GM12878 (cell line): ENCODE results near the gene DPM2. TPM values are rescaled to one million over a fixed set of nuclear protein-coding genes. Genes with fewer than 3 reads are reported as not detected.

Experiments used
- ATAC-seq: fragments of 200-7000 bp; cut with Tn5 transposase; 3 replicates; pipeline ENCODE4 v1.9.1; 2020; ENCODE audit warnings: mild to moderate bottlenecking, moderate library complexity
- BruUV-seq: library from RNA; stranded (reverse); fragments of 400-500 nt; replicated peaks from 2 replicates; lab custom pipeline; 2021; lab: Mats Ljungman, UMichigan
- CTCF ChIA-PET: fragments of 300-600 bp; sonication (Branson Sonifier 250); formaldehyde crosslinking; extraction: SDS; loops from one replicate; lab custom pipeline; 2021; ENCODE audit warnings: inconsistent platforms; lab: Yijun Ruan, JAX
- POLR2A ChIA-PET: fragments of 350-600 bp; formaldehyde crosslinking; extraction: SDS; loops from one replicate; lab custom pipeline; 2021; ENCODE audit warnings: inconsistent platforms; lab: Charles Lee
- RAD21 ChIA-PET: fragments of 300-600 bp; sonication (Branson Sonifier 250); formaldehyde crosslinking; loops from one replicate; lab custom pipeline; 2023; ENCODE audit warnings: antibody characterized with exemption; ENCODE audit not compliant: unreplicated experiment; lab: Charles Lee
- SMC1A ChIA-PET: fragments of 300-600 bp; sonication (Branson Sonifier 250); formaldehyde crosslinking; loops from one replicate; lab custom pipeline; 2023; ENCODE audit not compliant: unreplicated experiment, uncharacterized antibody; lab: Charles Lee
- DNase-seq: peaks from one replicate; pipeline ENCODE4 v3.0.0-alpha.2; 2011; ENCODE audit warnings: low read depth, low spot score
- FAIRE-seq: peaks from 3 replicates; lab custom pipeline; 2011; peaks lifted over from hg19 to GRCh38; lab: Jason Lieb, UNC
- H2AFZ ChIP-seq: 2 replicates; pipeline ENCODE4 v1.6.0; 2011; ENCODE audit warnings: low read depth, low read length, control low read depth; ENCODE audit not compliant: control insufficient read depth
- H3K27ac ChIP-seq: 2 replicates; pipeline ENCODE4 v1.5.1; 2011; ENCODE audit warnings: control low read depth; ENCODE audit not compliant: control insufficient read depth, insufficient read depth
- H3K27me3 ChIP-seq, 2 experiments: replicated peaks in 1 of 2; 2 replicates each; pipeline versions ENCODE4 v1.6.0 to v1.6.1; 2011; ENCODE audit warnings: low read length in 1 of 2; ENCODE audit not compliant: control insufficient read depth in 2 of 2, insufficient read depth in 2 of 2
- H3K36me3 ChIP-seq, 2 experiments: 2 replicates each; pipeline ENCODE4 v1.5.1; 2011; ENCODE audit warnings: low read length in 1 of 2; ENCODE audit not compliant: control insufficient read depth in 2 of 2, insufficient read depth in 2 of 2
- H3K4me1 ChIP-seq: 2 replicates; pipeline ENCODE4 v1.6.1; 2011; ENCODE audit warnings: mild to moderate bottlenecking, low read length, moderate library complexity, mixed read lengths; ENCODE audit not compliant: control insufficient read depth, insufficient read depth
- H3K4me2 ChIP-seq: 2 replicates; pipeline ENCODE4 v1.6.0; 2011; ENCODE audit warnings: control low read depth; ENCODE audit not compliant: control insufficient read depth, insufficient read depth
- H3K4me3 ChIP-seq: fragments of 200-600 bp; sonication (generic); 2 replicates; pipeline ENCODE4 v1.5.1; 2016
- H3K79me2 ChIP-seq: 2 replicates; pipeline ENCODE4 v1.6.0; 2011; ENCODE audit warnings: low read length; ENCODE audit not compliant: control insufficient read depth, insufficient read depth
- H3K9ac ChIP-seq: 2 replicates; pipeline ENCODE4 v1.8.0; 2011; ENCODE audit warnings: low read length, control low read depth, mixed read lengths; ENCODE audit not compliant: control insufficient read depth, insufficient read depth
- H3K9me3 ChIP-seq: replicated peaks from 3 replicates; pipeline ENCODE4 v1.5.1; 2011; ENCODE audit warnings: mild to moderate bottlenecking, low read length; ENCODE audit not compliant: control insufficient read depth, insufficient read depth
- H4K20me1 ChIP-seq: 2 replicates; pipeline ENCODE4 v1.6.0; 2011; ENCODE audit not compliant: control insufficient read depth, insufficient read depth
- ATF7 ChIP-seq: fragments of 450-650 bp; IDR thresholded peaks from 2 replicates; pipeline ENCODE4 v1.6.1; 2016; ENCODE audit warnings: low read depth, mild to moderate bottlenecking
- CBFB ChIP-seq: IDR thresholded peaks from 2 replicates; pipeline ENCODE4 v1.6.1; 2016; ENCODE audit warnings: antibody characterized with exemption, low read depth
- CHD1 ChIP-seq: IDR thresholded peaks from 2 replicates; pipeline ENCODE4 v1.6.1; 2012; ENCODE audit warnings: low read depth, low read length, improper control_type of control experiment
- DPF2 ChIP-seq: fragments of 450-650 bp; IDR thresholded peaks from 2 replicates; pipeline ENCODE4 v1.6.1; 2017; ENCODE audit warnings: mild to moderate bottlenecking
- FOXK2 ChIP-seq: fragments of 450-650 bp; IDR thresholded peaks from 2 replicates; pipeline ENCODE4 v1.6.1; 2017; ENCODE audit warnings: mild to moderate bottlenecking, moderate library complexity
- LARP7 ChIP-seq: fragments of 450-650 bp; IDR thresholded peaks from 2 replicates; pipeline ENCODE4 v1.6.1; 2017; ENCODE audit warnings: mild to moderate bottlenecking
- MEF2A ChIP-seq: IDR thresholded peaks from 2 replicates; pipeline ENCODE4 v1.6.1; 2011; ENCODE audit warnings: low read depth, mild to moderate bottlenecking, low read length, moderate library complexity; ENCODE audit not compliant: insufficient read depth
- MYB ChIP-seq: fragments of 150-350 bp; IDR thresholded peaks from 2 replicates; pipeline ENCODE4 v1.6.1; 2014; ENCODE audit warnings: mild to moderate bottlenecking, low read depth, low read length, borderline replicate concordance
- MYC ChIP-seq: IDR thresholded peaks from 2 replicates; pipeline ENCODE4 v1.6.1; 2011; ENCODE audit warnings: mild to moderate bottlenecking, low read length, moderate library complexity, inconsistent platforms; ENCODE audit not compliant: insufficient read depth, insufficient replicate concordance, insufficient read length, severe bottlenecking
- NFYB ChIP-seq: IDR thresholded peaks from 2 replicates; pipeline ENCODE4 v1.6.1; 2011; ENCODE audit warnings: low read depth, mild to moderate bottlenecking, low read length, improper control_type of control experiment, moderate library complexity; ENCODE audit not compliant: insufficient read depth
- NR2C2 ChIP-seq: IDR thresholded peaks from 2 replicates; pipeline ENCODE4 v1.6.1; 2011; ENCODE audit warnings: borderline replicate concordance, low read depth; ENCODE audit not compliant: control insufficient read depth, insufficient read length
- NRF1 ChIP-seq: conservative IDR thresholded peaks from 2 replicates; pipeline ENCODE4 v1.6.1; 2011; ENCODE audit warnings: mild to moderate bottlenecking, low read depth, low read length, improper control_type of control experiment
- POLR2A ChIP-seq: IDR thresholded peaks from 2 replicates; pipeline ENCODE4 v1.6.1; 2011; ENCODE audit warnings: low read depth, mild to moderate bottlenecking, low read length
- RB1 ChIP-seq: fragments of 450-650 bp; formaldehyde crosslinking; IDR thresholded peaks from 2 replicates; pipeline ENCODE4 v1.6.1; 2017; ENCODE audit warnings: mild to moderate bottlenecking, borderline replicate concordance
- RBBP5 ChIP-seq: fragments of 200-600 bp; sonication (generic); conservative IDR thresholded peaks from 2 replicates; pipeline ENCODE4 v1.6.1; 2016
- SMAD1 ChIP-seq: fragments of 450-650 bp; IDR thresholded peaks from 2 replicates; pipeline ENCODE4 v1.6.1; 2018; ENCODE audit warnings: mild to moderate bottlenecking, low read depth; ENCODE audit not compliant: partially characterized antibody
- SMARCA5 ChIP-seq: fragments of 450-650 bp; IDR thresholded peaks from 2 replicates; pipeline ENCODE4 v1.6.1; 2017; ENCODE audit warnings: mild to moderate bottlenecking
- TAF1 ChIP-seq: IDR thresholded peaks from 2 replicates; pipeline ENCODE4 v1.6.1; 2011; ENCODE audit warnings: mild to moderate bottlenecking, low read depth, low read length, borderline replicate concordance
- WGBS: methylation state at CpG from one replicate; pipeline ENCODE4 v1.1.6; 2016; ENCODE audit warnings: low lambda C conversion rate; ENCODE audit not compliant: insufficient replicate concordance, insufficient coverage; ENCODE audit errors: missing lambda C conversion rate; 5-methylcytosine and 5-hydroxymethylcytosine counted together
- in situ Hi-C: fragments of 300-500 bp; cut with MboI; formaldehyde crosslinking; loops from 9 replicates; pipeline ENCODE4 v1.14.3; 2018; ENCODE audit warnings: mixed read lengths
- intact Hi-C: fragments of 100-400 bp; cut with micrococcal nuclease; formaldehyde crosslinking; loops from one replicate; pipeline ENCODE4 v1.14.2; 2022; ENCODE audit not compliant: unreplicated experiment
- polyA plus RNA-seq, 11 experiments: library from polyadenylated mRNA; depleted of rRNA in 4 of 11; unstranded in 6 of 11; stranded (reverse) in 5 of 11; fragments of >200 nt; fragmentation: Nextera tagmentation in 4 of 11; fragmentation: Illumina TruSeq in 1 of 11; extraction: Ambion mirVana in 4 of 11; extraction: Trizol in 1 of 11; gene quantifications; 1 replicate in 1 of 11; 2 replicates in 10 of 11; pipeline versions ENCODE4 v1.2.1 to v1.2.3, GENCODE V29; 2011 to 2016; ENCODE audit warnings: inconsistent platforms in 2 of 11, missing spikeins in 2 of 11, low read depth in 1 of 11
- total RNA-seq, 4 experiments: library from RNA; depleted of rRNA in 3 of 4; stranded (reverse); fragments of >200 nt in 3 of 4; fragmentation: Illumina TruSeq in 1 of 4; extraction: Trizol in 1 of 4; gene quantifications; 2 replicates each; pipeline versions ENCODE4 v1.2.1 to v1.2.3, GENCODE V29; 2013 to 2021
- TF ChIP-seq, protein P1 (sequence below): IDR thresholded peaks from 2 replicates; pipeline ENCODE4 v1.6.1; 2011; ENCODE audit warnings: borderline replicate concordance, low read depth, mild to moderate bottlenecking, moderate library complexity, mixed read lengths, low read length; ENCODE audit not compliant: insufficient read depth; ENCODE audit errors: extremely low read length
- TF ChIP-seq, protein P2 (sequence below): IDR thresholded peaks from 2 replicates; pipeline ENCODE4 v1.6.1; 2012; ENCODE audit warnings: low read depth, low read length, improper control_type of control experiment
- TF ChIP-seq, protein P3 (sequence below): IDR thresholded peaks from 2 replicates; pipeline ENCODE4 v1.6.1; 2011; ENCODE audit warnings: borderline replicate concordance, low read depth, mild to moderate bottlenecking, moderate library complexity, low read length; ENCODE audit not compliant: insufficient read depth, poor library complexity, severe bottlenecking

DPM2 gene
- total and polyA plus RNA-seq, 10 of the 15 experiments (the other 5 are each of a cell fraction or from before 2014, with no cell fraction given), result 22.7 to 77.9 (median 44.7) TPM

DNA sequence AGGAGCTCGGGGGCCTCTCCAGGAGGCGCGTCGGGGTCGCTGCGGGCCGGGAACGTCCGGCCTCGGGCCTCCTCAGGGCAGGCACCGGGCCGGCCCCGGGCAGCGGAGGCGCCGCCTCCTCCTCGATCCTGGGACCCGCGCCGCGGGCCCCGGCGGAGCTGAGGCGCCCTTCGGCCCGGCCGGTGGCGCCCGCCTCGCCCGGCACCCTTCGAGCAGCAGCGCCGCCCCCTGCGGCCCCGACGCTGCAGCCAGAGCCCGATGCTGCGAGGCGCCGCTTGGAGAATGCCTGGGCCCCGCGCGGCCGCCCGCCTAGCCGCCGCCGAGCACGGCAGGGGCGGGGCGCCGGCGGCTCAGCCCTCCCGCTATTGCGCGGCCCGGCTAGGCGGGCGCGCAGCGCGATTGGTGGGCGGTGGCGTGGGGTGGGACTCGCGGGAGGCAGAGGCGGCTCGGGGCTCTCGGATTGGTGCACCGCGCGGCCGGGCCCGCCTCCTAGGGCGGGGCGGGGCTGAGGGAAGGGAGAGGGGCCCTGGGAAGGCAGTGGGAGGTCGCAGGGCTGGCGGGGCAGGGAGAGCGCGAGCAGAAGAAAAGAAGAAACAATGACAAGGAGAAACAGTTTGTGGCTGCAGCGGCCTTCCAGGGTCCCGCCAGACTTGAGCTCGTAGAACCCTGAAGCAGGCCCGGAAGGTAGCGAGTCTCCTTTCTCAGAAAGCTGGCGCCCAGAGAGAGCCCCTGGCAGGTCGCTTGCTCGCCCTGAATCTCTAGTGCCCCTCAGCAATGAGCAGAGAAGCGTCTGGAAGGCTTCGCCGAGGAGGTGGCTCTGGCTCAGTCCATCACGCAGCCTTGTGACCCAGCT lies 43.3 kb upstream of the DPM2 start, which contains the start of gene EEIG1:
TSS of gene EEIG1 (minus strand) at position 284 of the 853 bp plus-strand sequence. CDS start 852 bp downstream, outside the sequence.
- intact Hi-C loops, result no loop called here
- no peak for DNase-seq
- WGBS, result under 1% methylated on average over 65 of the region's 93 CpGs
- ChIA-PET SMC1A (interaction anchor here (1.0 to 3.7 kb wide), 7 partner anchors 11 to 53 kb away, joined by 3 to 20 read pairs (median 5); no protein-coding TSS in a partner anchor), POLR2A (interaction anchor here (0.5 to 4.6 kb wide), 7 partner anchors 10 to 210 kb away, joined by 3 to 22 read pairs (median 4); partner anchors contain the start of genes CIZ1, NAIF1 and SLC25A25), CTCF (interaction anchor here (0.8 to 7.8 kb wide), 6 partner anchors 25 to 91 kb away, joined by 3 to 63 read pairs (median 3); no protein-coding TSS in a partner anchor), RAD21 (interaction anchor here (0.6 to 2.2 kb wide), 9 partner anchors 10 to 91 kb away, joined by 3 to 7 read pairs (median 3); no protein-coding TSS in a partner anchor)
- peak; percentile 88 for ATAC-seq
- Histone ChIP-seq H3K4me3 (peak within 1 kb of the TSS; percentile 93), H3K9ac (peak within 1 kb of the TSS; percentile 78), H3K79me2 (peaks cover 42% of the 10 kb centered on the region), H4K20me1 (peaks cover 7% of the 10 kb centered on the region), H3K27me3 (no peaks in the 10 kb centered on the region), H2AFZ (peak within 1 kb of the TSS; percentile 77), H3K4me2 (peak within 1 kb of the TSS; percentile 100), H3K27ac (peak within 1 kb of the TSS; percentile 76), H3K4me1 (peaks cover 53% of the 10 kb centered on the region), H3K9me3 (no peaks in the 10 kb centered on the region), H3K36me3 (0 out of 4 replicates have a peak, but pooled peaks cover 0 to 3% of the 10 kb centered on the region in 2 experiments)
- no TSS peak for BruUV-seq
- in situ Hi-C loops, result no loop called here
- FAIRE-seq, result peak; percentile 23
- TF ChIP-seq MEF2A (no peak), ATF7 (no peak), NFYB (peak; percentile 84; the same call in 1 of the 2 replicates), LARP7 (peak; percentile 94), TAF1 (peak; percentile 81; the same call in 1 of the 2 replicates), POLR2A (peak; percentile 91), FOXK2 (no peak), RBBP5 (no peak), SMARCA5 (peak; percentile 67; the same call in 1 of the 2 replicates), DPF2 (peak; percentile 83; the same call in 1 of the 2 replicates), MYC (no peak), CBFB (no peak), CHD1 (no peak), SMAD1 (no peak), RB1 (no peak; the same call in 1 of the 2 replicates), NR2C2 (no peak), NRF1 (peak; percentile 40), MYB (no peak)
- TF ChIP-seq, protein P1, sequence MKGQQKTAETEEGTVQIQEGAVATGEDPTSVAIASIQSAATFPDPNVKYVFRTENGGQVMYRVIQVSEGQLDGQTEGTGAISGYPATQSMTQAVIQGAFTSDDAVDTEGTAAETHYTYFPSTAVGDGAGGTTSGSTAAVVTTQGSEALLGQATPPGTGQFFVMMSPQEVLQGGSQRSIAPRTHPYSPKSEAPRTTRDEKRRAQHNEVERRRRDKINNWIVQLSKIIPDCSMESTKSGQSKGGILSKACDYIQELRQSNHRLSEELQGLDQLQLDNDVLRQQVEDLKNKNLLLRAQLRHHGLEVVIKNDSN, result no peak
- TF ChIP-seq, protein P2, sequence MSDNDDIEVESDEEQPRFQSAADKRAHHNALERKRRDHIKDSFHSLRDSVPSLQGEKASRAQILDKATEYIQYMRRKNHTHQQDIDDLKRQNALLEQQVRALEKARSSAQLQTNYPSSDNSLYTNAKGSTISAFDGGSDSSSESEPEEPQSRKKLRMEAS, result peak; percentile 40; the same call in 1 of the 2 replicates
- TF ChIP-seq, protein P3, sequence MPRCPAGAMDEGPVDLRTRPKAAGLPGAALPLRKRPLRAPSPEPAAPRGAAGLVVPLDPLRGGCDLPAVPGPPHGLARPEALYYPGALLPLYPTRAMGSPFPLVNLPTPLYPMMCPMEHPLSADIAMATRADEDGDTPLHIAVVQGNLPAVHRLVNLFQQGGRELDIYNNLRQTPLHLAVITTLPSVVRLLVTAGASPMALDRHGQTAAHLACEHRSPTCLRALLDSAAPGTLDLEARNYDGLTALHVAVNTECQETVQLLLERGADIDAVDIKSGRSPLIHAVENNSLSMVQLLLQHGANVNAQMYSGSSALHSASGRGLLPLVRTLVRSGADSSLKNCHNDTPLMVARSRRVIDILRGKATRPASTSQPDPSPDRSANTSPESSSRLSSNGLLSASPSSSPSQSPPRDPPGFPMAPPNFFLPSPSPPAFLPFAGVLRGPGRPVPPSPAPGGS, result no peak
